ENCODE results near the gene ARAP2. TPM values are rescaled to one million over a fixed set of nuclear protein-coding genes. Genes with fewer than 3 reads are reported as not detected.

Gene ARAP2
- total RNA-seq, 6 experiments from 2014 or later, result 6.4 to 15.4 (median 10.2) TPM

GRCh38 chr4:36172656-36173055 lies 71.7 kb downstream of the ARAP2 start:
- Histone ChIP-seq H3K4me1 (no peaks in the 10 kb centered on the region), H3K36me3 (peaks cover 0 to 4% (median 0%) of the 10 kb centered on the region in 4 donors), H3K9me3 (no peaks in the 10 kb centered on the region), H3K27me3 (no peaks in the 10 kb centered on the region), H3K27ac (no peak overlapping the region), H3K4me3 (no peak overlapping the region)
- ATAC-seq, result no peak
- no peak for DNase-seq
- no peak for TF ChIP-seq CTCF (IDR thresholded peaks at IDR 0.05)
- TF ChIP-seq POLR2A (IDR thresholded peaks at IDR 0.05), result no peak
- 68% methylated on average over 2 of the region's 2 CpGs for WGBS (ENCODE audit: insufficient coverage, low coverage, low lambda C conversion rate, missing lambda C conversion rate)
- intact Hi-C loops (cut with DNase I), result no loop called here

GRCh38 chr4:36168127-36168878 lies 76.0 kb downstream of the ARAP2 start:
- intact Hi-C loops (cut with DNase I), result no loop called here
- 95% methylated on average over 5 of the region's 6 CpGs for WGBS (ENCODE audit: insufficient coverage, low coverage, low lambda C conversion rate, missing lambda C conversion rate)
- TF ChIP-seq POLR2A (IDR thresholded peaks at IDR 0.05), result no peak
- TF ChIP-seq CTCF (IDR thresholded peaks at IDR 0.05), result no peak
- peaks cover 0 to 7% (median 0%) of the 10 kb centered on the region in 4 donors for H3K36me3 ChIP-seq
- no peaks in the 10 kb centered on the region for H3K9me3 ChIP-seq
- H3K4me3 ChIP-seq, result no peak overlapping the region
- no peak overlapping the region for H3K27ac ChIP-seq
- H3K4me1 ChIP-seq, result no peaks in the 10 kb centered on the region
- no peak for ATAC-seq
- no peak for DNase-seq
- H3K27me3 ChIP-seq, result no peaks in the 10 kb centered on the region

DNA sequence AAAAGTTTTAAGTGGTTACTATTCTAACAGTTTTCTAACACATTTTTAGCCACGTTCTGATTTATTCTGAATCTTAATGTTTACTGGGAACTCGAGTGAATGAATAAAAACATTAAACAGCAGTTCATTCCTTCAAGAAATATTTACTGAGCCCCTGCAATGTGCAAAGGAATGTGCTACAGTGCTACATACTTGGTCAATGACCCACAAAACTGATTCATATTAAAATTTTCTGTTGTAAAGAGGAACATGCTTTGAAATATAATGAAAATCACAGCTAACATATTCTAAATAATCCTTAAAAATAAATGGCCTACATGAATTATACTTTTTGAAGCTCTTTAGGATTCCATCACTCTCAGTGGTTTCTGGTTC lies 78.7 kb downstream of the ARAP2 start:
- Histone ChIP-seq H3K4me3 (no peak overlapping the region), H3K27me3 (no peaks in the 10 kb centered on the region), H3K27ac (no peak overlapping the region), H3K36me3 (peaks cover 0 to 7% (median 0%) of the 10 kb centered on the region in 4 donors), H3K9me3 (no peaks in the 10 kb centered on the region), H3K4me1 (no peaks in the 10 kb centered on the region)
- intact Hi-C loops (cut with DNase I), result no loop called here
- WGBS (ENCODE audit: insufficient coverage, low coverage, low lambda C conversion rate, missing lambda C conversion rate), result 49% methylated on average over 2 of the region's 2 CpGs
- ATAC-seq (no peak), DNase-seq (no peak)
- TF ChIP-seq POLR2A (IDR thresholded peaks at IDR 0.05), result no peak
- no peak for TF ChIP-seq CTCF (IDR thresholded peaks at IDR 0.05)

DNA sequence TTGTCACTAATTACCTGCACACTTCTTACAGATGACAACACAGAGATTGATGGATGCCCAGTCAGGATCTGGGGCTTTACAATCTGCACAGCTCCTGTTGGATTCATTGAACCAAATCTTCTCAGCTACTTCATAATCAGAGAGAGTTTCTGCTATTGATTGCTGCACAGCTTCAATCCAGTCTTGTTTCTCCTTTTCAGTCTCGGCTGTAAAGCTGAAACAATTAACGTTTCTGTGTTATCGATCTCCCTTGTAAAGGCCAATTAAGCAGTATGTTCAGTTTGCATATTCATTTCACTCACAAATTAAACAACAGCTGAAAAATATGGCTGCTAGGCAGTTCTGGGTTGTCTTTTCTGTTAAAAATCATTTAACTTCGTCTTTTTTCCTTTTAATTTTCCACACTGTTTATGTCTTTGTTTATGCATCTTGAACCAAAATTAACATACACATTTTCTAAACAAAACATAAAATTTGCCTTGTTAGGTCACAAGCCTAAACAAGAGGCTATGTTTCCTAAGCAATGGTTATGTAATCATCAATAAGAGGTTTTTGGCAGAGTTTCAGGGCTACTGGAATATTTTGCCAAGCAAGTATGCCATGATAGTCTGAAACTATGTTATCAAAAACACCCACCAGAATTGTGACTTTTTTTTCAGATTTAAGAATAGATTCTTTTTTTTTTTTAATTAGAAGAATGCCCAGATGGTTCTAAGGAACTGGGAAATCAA lies 79.2 kb downstream of the ARAP2 start:
- Histone ChIP-seq H3K27me3 (no peaks in the 10 kb centered on the region), H3K4me3 (no peak overlapping the region), H3K9me3 (no peaks in the 10 kb centered on the region), H3K36me3 (peaks cover 0 to 8% (median 0%) of the 10 kb centered on the region in 4 donors), H3K27ac (no peak overlapping the region), H3K4me1 (no peaks in the 10 kb centered on the region)
- TF ChIP-seq POLR2A (IDR thresholded peaks at IDR 0.05) (no peak), CTCF (IDR thresholded peaks at IDR 0.05) (no peak)
- WGBS (ENCODE audit: insufficient coverage, low coverage, low lambda C conversion rate, missing lambda C conversion rate), result 88% methylated on average over 4 of the region's 4 CpGs
- peak; percentile 54 to 78 (median 63) for ATAC-seq
- intact Hi-C loops (cut with DNase I), result no loop called here
- DNase-seq, result no peak
